GM23338 (cell line): ENCODE data around the gene ULBP1. TPM values are rescaled to one million over a fixed set of nuclear protein-coding genes. Genes with fewer than 3 reads are reported as not detected.

Experiments
- ATAC-seq: fragments of 200-7000 bp; cut with Tn5 transposase; 3 replicates; pipeline ENCODE4 v1.9.1; 2020
- DNase-seq: peaks from one replicate; pipeline ENCODE4 v3.0.0-alpha.2; 2015; ENCODE audit warnings: low spot score
- H2AFZ ChIP-seq: fragments of 200-600 bp; sonication (generic); 2 replicates; pipeline ENCODE4 v1.8.0; 2016; ENCODE audit warnings: antibody characterized with exemption, mild to moderate bottlenecking, moderate library complexity
- H3F3A ChIP-seq: fragments of 200-600 bp; sonication (generic); replicated peaks from 2 replicates; pipeline ENCODE4 v1.8.0; 2017; ENCODE audit warnings: antibody characterized with exemption, mixed run types, low read depth
- H3K27ac ChIP-seq: fragments of 200-600 bp; sonication (generic); 2 replicates; pipeline ENCODE4 v1.6.1; 2016; ENCODE audit warnings: low read depth
- H3K27me3 ChIP-seq: fragments of 200-600 bp; sonication (generic); 2 replicates; pipeline ENCODE4 v1.8.0; 2016; ENCODE audit warnings: mild to moderate bottlenecking, mixed run types, moderate library complexity; ENCODE audit not compliant: insufficient read depth
- H3K36me3 ChIP-seq: fragments of 200-600 bp; sonication (generic); 2 replicates; pipeline ENCODE4 v1.8.0; 2016; ENCODE audit warnings: mild to moderate bottlenecking; ENCODE audit not compliant: insufficient read depth
- H3K4me1 ChIP-seq: fragments of 200-600 bp; sonication (generic); 2 replicates; pipeline ENCODE4 v1.8.0; 2016; ENCODE audit warnings: mild to moderate bottlenecking, moderate library complexity; ENCODE audit not compliant: insufficient read depth
- H3K4me2 ChIP-seq: fragments of 200-600 bp; sonication (generic); 2 replicates; pipeline ENCODE4 v1.7.1; 2017; ENCODE audit warnings: mixed run types
- H3K4me3 ChIP-seq: fragments of 200-600 bp; sonication (generic); 2 replicates; pipeline ENCODE4 v1.6.1; 2016; ENCODE audit warnings: mixed run types
- H3K79me2 ChIP-seq: fragments of 200-600 bp; sonication (generic); replicated peaks from 2 replicates; pipeline ENCODE4 v1.8.0; 2017; ENCODE audit warnings: mild to moderate bottlenecking; ENCODE audit not compliant: insufficient read depth
- H3K9me2 ChIP-seq: fragments of 200-600 bp; sonication (generic); 2 replicates; pipeline ENCODE4 v1.8.0; 2017; ENCODE audit not compliant: insufficient read depth
- H4K20me1 ChIP-seq: fragments of 200-600 bp; sonication (generic); replicated peaks from 2 replicates; pipeline ENCODE4 v1.8.0; 2017; ENCODE audit warnings: mild to moderate bottlenecking; ENCODE audit not compliant: insufficient read depth
- H3K27ac Mint-ChIP-seq: 2 replicates; pipeline ENCODE4 v1.8.0; 2020; ENCODE audit warnings: inconsistent platforms, mild to moderate bottlenecking, moderate library complexity, mixed read lengths
- H3K27me3 Mint-ChIP-seq: 3 replicates; pipeline ENCODE4 v1.8.0; 2022; ENCODE audit warnings: low read depth, mild to moderate bottlenecking, moderate library complexity, mixed read lengths, inconsistent platforms; ENCODE audit not compliant: insufficient read depth, poor library complexity
- H3K36me3 Mint-ChIP-seq: 3 replicates; pipeline ENCODE4 v1.8.0; 2021; ENCODE audit warnings: low read depth, mild to moderate bottlenecking, inconsistent platforms, moderate library complexity, mixed read lengths
- H3K4me1 Mint-ChIP-seq: 3 replicates; pipeline ENCODE4 v1.8.0; 2020; ENCODE audit warnings: mild to moderate bottlenecking, inconsistent platforms, mixed read lengths
- H3K4me3 Mint-ChIP-seq: 3 replicates; pipeline ENCODE4 v1.8.0; 2021; ENCODE audit warnings: moderate library complexity, mild to moderate bottlenecking, inconsistent platforms, mixed read lengths
- H3K9me3 Mint-ChIP-seq: 3 replicates; pipeline ENCODE4 v1.8.0; 2020; ENCODE audit warnings: moderate library complexity, mild to moderate bottlenecking, inconsistent platforms, mixed read lengths
- CTCF ChIP-seq, 2 experiments: fragments of 200-600 bp in 1 of 2; sonication (generic) in 1 of 2; conservative IDR thresholded peaks; 2 replicates each; pipeline versions ENCODE4 v1.5.1 to v1.6.1; 2016 to 2017; ENCODE audit warnings: antibody characterized with exemption in 2 of 2, low read depth in 2 of 2, mild to moderate bottlenecking in 2 of 2, moderate library complexity in 1 of 2
- ETS1 ChIP-seq: IDR thresholded peaks from 2 replicates; pipeline ENCODE4 v1.6.1; 2016; ENCODE audit warnings: antibody characterized with exemption
- POLR2AphosphoS5 ChIP-seq: IDR thresholded peaks from 2 replicates; pipeline ENCODE4 v1.6.1; 2016; ENCODE audit warnings: antibody characterized with exemption, low read depth
- REST ChIP-seq: IDR thresholded peaks from one replicate; pipeline ENCODE4 v1.6.1; 2018; ENCODE audit warnings: antibody characterized with exemption; ENCODE audit not compliant: unreplicated experiment
- STAT1 ChIP-seq: IDR thresholded peaks from one replicate; pipeline ENCODE4 v1.6.1; 2016; ENCODE audit warnings: antibody characterized with exemption; ENCODE audit not compliant: unreplicated experiment
- ZNF462 ChIP-seq: fragments of 250-450 bp; sonication (Bioruptor Pico); IDR thresholded peaks from 2 replicates; pipeline ENCODE4 v1.5.0; 2020; ENCODE audit warnings: mild to moderate bottlenecking, moderate library complexity
- polyA plus RNA-seq: library from polyadenylated mRNA; unstranded; fragments of >200 nt; fragmentation: Nextera tagmentation; extraction: Ambion mirVana; gene quantifications from 2 replicates; pipeline ENCODE4 v1.2.1, GENCODE V29; 2016
- total RNA-seq: library from RNA; depleted of rRNA; stranded (reverse); fragments of >200 nt; shearing (Covaris generic); gene quantifications from 2 replicates; pipeline ENCODE4 v1.2.3, GENCODE V29; 2014

Gene ULBP1
- total and polyA plus RNA-seq, 2 experiments from 2014 or later: 0.74 to 1.7 TPM

- Histone ChIP-seq H3F3A (no peaks in the 10 kb centered on the region; the same call in 1 of the 2 replicates), H2AFZ (no peak overlapping the region), H3K27ac (no peak overlapping the region), H3K36me3 (no peaks in the 10 kb centered on the region), H3K4me3 (no peak overlapping the region), H3K4me1 (peaks cover 6% of the 10 kb centered on the region; the same call in 1 of the 2 replicates), H3K27me3 (peaks cover 98% of the 10 kb centered on the region), H3K79me2 (no peaks in the 10 kb centered on the region), H4K20me1 (no peaks in the 10 kb centered on the region; the same call in 1 of the 2 replicates), H3K4me2 (no peak overlapping the region), H3K9me2 (no peaks in the 10 kb centered on the region)
- Mint-ChIP-seq H3K4me3 (no peak overlapping the region; the same call in 2 of the 3 replicates), H3K36me3 (no peaks in the 10 kb centered on the region), H3K9me3 (peaks cover 9% of the 10 kb centered on the region), H3K27me3 (peaks cover 86% of the 10 kb centered on the region), H3K27ac (no peak overlapping the region), H3K4me1 (peaks cover 21% of the 10 kb centered on the region)
- peak; percentile 9 for ATAC-seq
- TF ChIP-seq CTCF (conservative IDR thresholded peaks at IDR 0.05; ENCODE audit: low read depth in 2 of 2): peak; percentile 54 to 64
- no peak for TF ChIP-seq STAT1
- no peak for TF ChIP-seq REST
- TF ChIP-seq ETS1: no peak
- DNase-seq: peak; percentile 70
Measured at GRCh38 chr6:149961728-149962425, 1.9 kb upstream of the ULBP1 start.

GRCh38 chr6:149962461-149963211, 1.1 kb upstream of the ULBP1 start:
- Histone ChIP-seq H3F3A (no peaks in the 10 kb centered on the region; the same call in 1 of the 2 replicates), H3K4me1 (peaks cover 6% of the 10 kb centered on the region; the same call in 1 of the 2 replicates), H3K79me2 (no peaks in the 10 kb centered on the region), H3K27ac (no peak overlapping the region), H4K20me1 (no peaks in the 10 kb centered on the region; the same call in 1 of the 2 replicates), H3K36me3 (no peaks in the 10 kb centered on the region), H3K9me2 (no peaks in the 10 kb centered on the region), H2AFZ (peak overlapping the region; percentile 96; the same call in 1 of the 2 replicates), H3K4me2 (peak overlapping the region; percentile 98), H3K4me3 (peak overlapping the region; percentile 90), H3K27me3 (peaks cover 98% of the 10 kb centered on the region)
- Mint-ChIP-seq H3K27ac (no peak overlapping the region), H3K4me3 (peak overlapping the region; percentile 83), H3K27me3 (peaks cover 91% of the 10 kb centered on the region), H3K9me3 (peaks cover 9% of the 10 kb centered on the region), H3K4me1 (peaks cover 21% of the 10 kb centered on the region), H3K36me3 (no peaks in the 10 kb centered on the region)
- no peak for DNase-seq
- ATAC-seq: peak; percentile 8
- TF ChIP-seq STAT1: no peak
- no peak for TF ChIP-seq POLR2AphosphoS5
- no peak for TF ChIP-seq ZNF462 (CRISPR knock-in tag)
